ENCODE results near the gene SPAG7.
"Not testable (repeated sequence)": the region's sequence is repeated elsewhere in the genome, so short reads cannot be mapped to it uniquely, and the experiment has no call there.

SPAG7 gene

DNA sequence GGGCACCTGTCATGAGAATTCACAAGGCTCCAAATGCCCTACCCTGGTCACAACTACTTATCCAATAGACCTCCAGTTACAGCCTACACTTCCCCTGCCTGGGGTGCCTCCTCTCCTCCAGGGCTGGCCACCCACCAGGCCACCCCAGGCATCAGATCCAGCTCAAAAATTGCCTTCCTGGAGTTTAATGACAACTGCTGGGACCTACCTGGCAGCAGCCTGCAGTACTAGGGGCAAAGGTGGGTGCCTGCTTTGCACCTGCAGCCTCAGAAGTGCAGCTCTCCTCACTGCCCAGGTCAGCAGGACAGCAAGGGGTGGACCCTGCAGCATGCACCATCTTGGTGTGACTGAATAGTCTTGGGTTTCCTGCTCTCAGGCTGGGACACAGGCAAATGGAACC is 32.0 kb downstream of the SPAG7 start:
- DNase-seq = no peak

DNA sequence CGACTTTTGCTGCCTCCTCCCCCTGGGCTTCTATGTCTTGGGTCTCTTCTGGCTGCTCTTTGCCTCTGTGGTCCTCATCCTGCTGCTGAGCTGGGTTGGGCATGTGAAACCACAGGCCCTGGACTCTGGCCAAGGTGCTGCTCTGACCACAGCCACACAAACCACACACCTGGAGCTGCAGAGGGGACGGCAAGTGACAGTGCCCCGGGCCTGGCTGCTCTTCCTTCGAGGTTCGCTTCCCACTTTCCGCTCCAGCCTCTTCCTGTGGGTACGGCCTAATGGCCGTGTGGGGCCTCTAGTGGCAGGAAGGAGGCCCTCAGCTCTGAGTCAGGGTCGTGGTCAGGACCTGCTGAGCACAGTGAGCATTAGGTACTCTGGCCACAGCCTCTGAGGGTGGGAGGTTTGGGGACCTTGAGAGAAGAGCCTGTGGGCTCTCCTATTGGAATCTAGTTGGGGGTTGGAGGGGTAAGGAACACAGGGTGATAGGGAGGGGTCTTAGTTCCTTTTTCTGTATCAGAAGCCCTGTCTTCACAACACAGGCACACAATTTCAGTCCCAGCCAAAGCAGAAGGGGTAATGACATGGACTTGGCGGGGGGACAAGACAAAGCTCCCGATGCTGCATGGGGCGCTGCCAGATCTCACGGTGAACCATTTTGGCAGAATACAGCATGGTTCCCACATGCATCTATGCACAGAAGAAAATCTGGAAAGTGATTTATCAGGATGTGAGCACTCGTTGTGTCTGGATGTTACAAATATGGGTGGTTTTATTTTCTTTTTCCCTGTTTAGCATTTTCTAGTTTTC is 33.2 kb downstream of the SPAG7 start:
- DNase-seq = peak; percentile 25 to 51

DNA sequence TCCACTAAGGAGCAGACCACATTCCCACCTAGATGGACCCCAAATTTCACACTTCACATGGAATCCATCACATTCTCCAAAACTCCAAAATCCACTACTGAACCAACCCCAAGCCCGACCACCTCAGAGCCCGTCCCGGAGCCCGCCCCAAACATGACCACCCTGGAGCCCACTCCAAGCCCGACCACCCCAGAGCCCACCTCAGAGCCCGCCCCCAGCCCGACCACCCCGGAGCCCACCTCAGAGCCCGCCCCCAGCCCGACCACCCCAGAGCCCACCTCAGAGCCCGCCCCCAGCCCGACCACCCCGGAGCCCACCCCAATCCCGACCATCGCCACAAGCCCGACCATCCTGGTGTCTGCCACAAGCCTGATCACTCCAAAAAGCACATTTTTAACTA is 34.0 kb downstream of the SPAG7 start:
- DNase-seq = no peak

DNA sequence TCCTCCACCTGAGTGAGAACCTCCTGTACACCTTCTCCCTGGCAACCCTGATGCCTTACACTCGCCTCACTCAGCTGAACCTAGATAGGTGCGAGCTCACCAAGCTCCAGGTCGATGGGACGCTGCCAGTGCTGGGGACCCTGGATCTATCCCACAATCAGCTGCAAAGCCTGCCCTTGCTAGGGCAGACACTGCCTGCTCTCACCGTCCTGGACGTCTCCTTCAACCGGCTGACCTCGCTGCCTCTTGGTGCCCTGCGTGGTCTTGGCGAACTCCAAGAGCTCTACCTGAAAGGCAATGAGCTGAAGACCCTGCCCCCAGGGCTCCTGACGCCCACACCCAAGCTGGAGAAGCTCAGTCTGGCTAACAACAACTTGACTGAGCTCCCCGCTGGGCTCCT is 34.9 kb downstream of the SPAG7 start:
- DNase-seq = no peak

DNA sequence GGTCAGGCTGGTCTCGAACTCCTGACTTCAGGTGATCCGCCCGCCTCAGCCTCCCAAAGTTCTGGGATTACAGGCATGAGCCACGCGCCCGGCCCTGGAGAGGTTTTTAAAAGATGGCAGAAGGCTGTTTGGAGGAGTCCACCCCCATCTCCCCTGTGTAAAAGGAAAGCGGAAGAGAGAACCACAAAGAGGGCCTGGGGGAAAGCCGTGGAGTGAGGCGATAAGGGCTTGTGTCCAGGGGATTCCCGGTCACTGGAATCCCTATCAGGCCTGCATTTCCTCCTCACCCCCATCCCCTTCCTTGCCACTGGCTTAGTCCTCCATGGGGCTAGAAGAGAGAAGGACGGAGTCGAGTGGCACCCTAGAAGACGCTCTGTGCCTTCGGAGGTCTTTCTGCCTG is 35.7 kb downstream of the SPAG7 start, which contains the start of gene GP1BA:
TSS of gene GP1BA (plus strand) at position 315 of the 400 bp plus-strand sequence. CDS start 328 bp downstream, outside the sequence.
- DNase-seq = no peak

DNA sequence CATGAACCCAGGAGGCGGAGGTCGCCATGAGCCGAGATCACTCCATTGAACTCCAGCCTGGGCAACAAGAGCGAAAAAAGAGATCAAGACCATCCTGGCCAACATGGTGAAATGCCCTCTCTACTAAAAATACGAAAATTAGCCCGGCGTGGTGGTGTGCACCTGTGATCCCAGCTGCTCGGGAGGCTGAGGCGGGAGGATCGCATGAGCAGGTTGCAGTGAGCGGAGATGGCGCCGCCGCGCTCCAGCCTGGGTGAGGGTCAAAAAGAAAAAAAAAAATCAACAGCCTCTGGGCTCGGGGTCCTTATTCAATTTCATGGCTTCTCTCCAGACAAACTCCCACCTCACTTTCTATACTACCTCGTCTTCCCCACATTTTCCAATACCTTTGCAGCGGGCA is 38.7 kb downstream of the SPAG7 start:
- no peak for DNase-seq

DNA sequence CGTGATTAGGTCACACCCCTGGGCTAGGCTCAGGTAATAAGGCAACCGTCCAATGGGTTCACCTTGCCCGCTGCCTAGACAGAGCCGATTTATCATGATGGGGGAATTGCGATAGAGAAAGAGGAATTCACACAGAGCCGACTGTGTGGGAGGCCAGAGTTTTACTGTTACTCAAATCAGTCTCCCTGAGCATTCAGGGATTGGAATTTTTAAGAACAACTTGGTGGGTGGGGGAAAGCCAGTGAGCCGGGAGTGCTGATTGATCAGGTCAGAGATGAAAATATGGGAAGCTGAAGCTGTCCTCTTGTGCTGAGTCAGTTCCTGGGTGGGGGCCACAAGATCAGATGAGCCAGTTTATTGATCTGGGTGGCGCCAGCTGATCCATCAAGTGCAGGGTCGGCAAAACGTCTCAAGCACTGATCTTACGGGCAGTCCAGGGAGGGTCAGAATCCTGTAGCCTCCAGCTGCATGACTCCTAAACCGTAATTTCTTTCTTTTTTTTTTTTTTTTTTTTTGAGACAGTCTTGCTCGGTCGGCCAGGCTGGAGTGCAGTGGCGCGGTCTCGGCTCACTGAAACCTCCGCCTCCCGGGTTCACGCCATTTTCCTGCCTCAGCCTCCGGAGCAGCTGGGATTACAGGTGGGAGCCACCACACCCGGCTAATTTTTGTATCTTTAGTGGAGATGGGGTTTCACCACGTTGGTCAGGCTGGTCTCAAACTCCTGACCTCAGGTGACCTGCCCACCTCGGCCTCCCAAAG is 40.9 kb downstream of the SPAG7 start:
- not testable (repeated sequence) for DNase-seq

DNA sequence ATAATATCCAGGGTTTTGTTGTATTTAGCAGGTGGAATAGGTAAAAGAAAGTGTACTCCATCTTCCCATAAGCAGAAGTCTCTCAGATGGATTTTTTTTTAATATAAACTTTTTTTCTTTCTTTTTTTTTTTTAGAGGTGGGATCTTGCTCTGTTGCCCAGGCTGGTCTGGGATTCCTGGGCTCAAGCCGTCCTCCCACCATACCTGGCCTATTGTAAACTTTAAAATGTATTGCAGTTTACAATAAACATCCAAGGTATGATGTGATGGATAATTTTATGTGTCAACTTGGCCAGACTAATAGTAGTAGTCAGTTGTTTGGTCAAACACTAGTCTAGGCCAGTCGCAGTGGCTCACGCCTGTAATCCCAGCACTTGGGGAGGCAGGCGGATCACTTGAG is 46.3 kb downstream of the SPAG7 start:
- no peak for DNase-seq

DNA sequence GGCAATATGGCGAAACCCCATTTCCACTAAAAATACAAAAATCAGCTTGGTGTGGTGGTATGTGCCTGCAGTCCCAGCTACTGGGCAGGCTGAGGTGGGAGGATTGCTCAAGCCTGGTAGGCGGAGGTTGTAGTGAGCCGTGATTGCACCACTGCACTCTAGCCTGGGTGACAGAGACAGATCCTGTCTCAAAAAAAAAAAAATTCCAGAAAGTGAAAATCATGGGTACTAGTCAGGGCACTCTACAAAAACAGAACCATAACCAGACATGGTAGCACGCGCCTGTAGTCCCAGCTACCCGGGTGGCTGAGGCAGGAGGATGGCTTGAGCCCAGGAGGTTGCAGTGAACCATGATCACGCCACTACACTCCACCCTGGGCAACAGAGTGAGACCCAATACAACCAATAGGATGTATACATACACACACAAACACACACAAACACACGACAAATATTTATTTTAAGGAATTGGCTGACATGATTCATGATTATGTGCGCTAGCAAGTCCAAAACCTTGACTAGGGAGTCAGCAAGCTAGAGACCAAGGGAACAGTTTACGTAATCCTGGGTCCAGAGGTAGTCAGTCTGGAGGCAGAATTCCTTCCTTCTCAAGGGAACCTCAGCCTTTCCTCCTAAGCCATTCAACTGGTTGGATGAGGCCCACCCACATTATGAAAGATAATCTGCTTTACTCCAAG is 47.1 kb downstream of the SPAG7 start:
- peak; percentile 40 for DNase-seq

DNA sequence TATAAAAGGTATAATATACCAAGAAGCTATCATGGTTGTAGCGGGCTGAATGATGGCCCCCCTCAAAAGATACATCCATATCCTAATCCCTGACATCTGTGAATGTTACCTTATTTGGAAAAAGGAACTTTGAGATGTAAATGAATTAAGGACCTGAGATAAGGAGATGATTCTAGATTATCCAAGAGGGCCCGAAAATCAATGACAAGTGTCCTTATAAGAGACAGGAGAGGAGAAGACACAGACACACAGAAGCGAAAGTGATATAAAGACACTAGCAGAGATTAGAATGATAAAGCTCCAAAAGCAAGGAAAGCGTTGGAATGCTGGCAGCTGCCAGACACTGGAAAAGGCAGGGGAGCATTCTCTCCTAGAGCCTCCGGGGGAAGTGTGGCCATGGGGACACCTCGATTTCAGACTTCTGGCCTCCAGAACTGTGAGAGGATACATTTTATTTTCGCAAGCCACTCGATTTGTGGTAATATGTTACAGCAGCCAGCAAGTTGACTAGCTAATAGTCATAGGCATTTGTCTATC is 48.0 kb downstream of the SPAG7 start:
- DNase-seq = no peak

DNA sequence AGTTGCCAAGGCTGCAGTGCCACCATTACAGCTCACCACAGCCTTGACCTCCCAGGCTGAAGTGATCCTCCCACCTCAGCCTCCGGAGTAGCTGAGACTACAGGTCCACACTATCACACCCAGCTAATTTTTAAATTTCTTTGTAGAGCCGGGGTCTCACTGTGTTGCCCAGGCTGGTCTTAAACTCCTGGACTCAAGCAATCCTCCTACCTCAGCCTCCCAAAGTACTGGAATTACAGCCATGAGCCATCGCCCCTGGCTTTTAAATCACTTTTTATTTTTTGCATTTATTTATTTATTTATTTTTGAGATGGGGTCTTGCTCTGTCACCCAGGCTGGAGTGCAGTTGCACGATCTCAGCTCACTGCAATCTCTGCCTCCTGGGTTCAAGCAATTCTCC is 53.1 kb downstream of the SPAG7 start:
- not testable (repeated sequence) for DNase-seq

DNA sequence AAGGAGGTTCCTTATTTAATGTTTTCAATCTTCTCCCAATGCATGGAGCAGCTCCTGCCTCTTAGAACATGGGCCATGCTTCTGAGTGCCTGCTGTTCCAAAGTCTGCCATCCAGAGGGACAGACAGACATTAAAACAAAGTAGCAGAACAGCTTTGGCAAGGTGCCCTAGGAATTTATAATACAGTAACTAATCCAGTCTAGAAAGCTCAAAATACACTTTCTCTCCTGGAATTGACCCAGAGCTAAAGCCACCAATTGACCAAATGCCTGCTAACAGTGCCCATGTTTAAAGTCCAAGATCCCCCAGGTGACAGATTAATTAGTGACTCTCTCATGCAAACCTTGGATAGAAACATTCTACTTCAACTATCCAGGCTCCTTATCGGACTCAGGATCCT is 53.6 kb downstream of the SPAG7 start:
- DNase-seq = no peak
